PC-3 (cell line): ENCODE measurements around the gene UBE2H. TPM values are rescaled to one million over a fixed set of nuclear protein-coding genes. Genes with fewer than 3 reads are reported as not detected.
A peak's percentile ranks its signal among the peaks of the same experiment; 100 is the strongest.

Source experiments
- ATAC-seq: fragments of 200-7000 bp; cut with Tn5 transposase; 2 replicates; pipeline ENCODE4 v1.9.1; 2020; ENCODE audit warnings: mild to moderate bottlenecking, moderate library complexity
- BruUV-seq: library from RNA; stranded (reverse); fragments of 400-500 nt; replicated peaks from 2 replicates; lab custom pipeline; 2021; lab: Mats Ljungman, UMichigan
- CTCF ChIA-PET: fragments of 300-600 bp; sonication (Branson Sonifier 250); formaldehyde crosslinking; loops from one replicate; lab custom pipeline; 2022; ENCODE audit warnings: antibody characterized with exemption; lab: Charles Lee
- POLR2A ChIA-PET: fragments of 300-600 bp; sonication (Branson Sonifier 250); formaldehyde crosslinking; loops from one replicate; lab custom pipeline; 2022; ENCODE audit warnings: antibody characterized with exemption; ENCODE audit not compliant: unreplicated experiment; lab: Charles Lee
- DNase-seq: peaks from one replicate; pipeline ENCODE4 v3.0.0-alpha.2; 2015
- H2AFZ ChIP-seq: fragments of 300-600 bp; sonication (generic); 2 replicates; pipeline ENCODE4 v1.6.0; 2016; ENCODE audit warnings: antibody characterized with exemption, low read length
- H3F3A ChIP-seq: fragments of 300-600 bp; sonication (generic); one replicate; pipeline ENCODE4 v1.6.0; 2017; ENCODE audit warnings: antibody characterized with exemption, low read length, control low read depth, mild to moderate bottlenecking; ENCODE audit not compliant: unreplicated experiment
- H3K27ac ChIP-seq: fragments of 300-600 bp; sonication (generic); 2 replicates; pipeline ENCODE4 v1.5.1; 2016; ENCODE audit warnings: mild to moderate bottlenecking, low read length
- H3K27me3 ChIP-seq: fragments of 300-600 bp; sonication (generic); 2 replicates; pipeline ENCODE4 v1.6.1; 2016; ENCODE audit warnings: low read length, mixed read lengths
- H3K36me3 ChIP-seq: fragments of 300-600 bp; sonication (generic); 2 replicates; pipeline ENCODE4 v1.6.1; 2016; ENCODE audit warnings: low read depth, mixed run types, low read length, mixed read lengths
- H3K4me1 ChIP-seq: fragments of 300-600 bp; sonication (generic); 2 replicates; pipeline ENCODE4 v1.5.1; 2016; ENCODE audit warnings: low read length; ENCODE audit not compliant: insufficient read depth
- H3K4me2 ChIP-seq: fragments of 300-600 bp; sonication (generic); 2 replicates; pipeline ENCODE4 v1.6.0; 2016; ENCODE audit warnings: low read length
- H3K4me3 ChIP-seq: fragments of 300-600 bp; sonication (generic); 2 replicates; pipeline ENCODE4 v1.5.1; 2016; ENCODE audit warnings: mild to moderate bottlenecking, low read length, mixed read lengths
- H3K79me2 ChIP-seq: fragments of 300-600 bp; sonication (generic); 2 replicates; pipeline ENCODE4 v1.6.1; 2017; ENCODE audit warnings: low read length, mixed read lengths
- H3K9ac ChIP-seq: fragments of 300-600 bp; sonication (generic); 2 replicates; pipeline ENCODE4 v1.6.0; 2016; ENCODE audit warnings: mild to moderate bottlenecking, low read length
- H3K9me2 ChIP-seq: fragments of 300-600 bp; sonication (generic); replicated peaks from 2 replicates; pipeline ENCODE4 v1.6.1; 2016; ENCODE audit warnings: mixed run types, low read length, mixed read lengths
- H3K9me3 ChIP-seq: fragments of 300-600 bp; sonication (generic); 2 replicates; pipeline ENCODE4 v1.6.1; 2016; ENCODE audit warnings: low read length, mixed read lengths
- H4K20me1 ChIP-seq: fragments of 300-600 bp; sonication (generic); 2 replicates; pipeline ENCODE4 v1.6.1; 2016; ENCODE audit warnings: low read length, mixed read lengths
- CTCF ChIP-seq: fragments of 300-600 bp; sonication (generic); conservative IDR thresholded peaks from 2 replicates; pipeline ENCODE4 v1.5.1; 2017; ENCODE audit warnings: antibody characterized with exemption, low read depth, mild to moderate bottlenecking, low read length
- EZH2 ChIP-seq: fragments of 300-600 bp; sonication (generic); IDR thresholded peaks from one replicate; pipeline ENCODE4 v1.6.1; 2017; ENCODE audit warnings: antibody characterized with exemption, mild to moderate bottlenecking, low read length; ENCODE audit not compliant: unreplicated experiment
- EZH2phosphoT487 ChIP-seq: fragments of 300-600 bp; sonication (generic); IDR thresholded peaks from 2 replicates; pipeline ENCODE4 v1.6.1; 2018; ENCODE audit warnings: mild to moderate bottlenecking, antibody characterized with exemption, low read length, borderline replicate concordance
- intact Hi-C: fragments of 100-400 bp; cut with micrococcal nuclease; formaldehyde crosslinking; loops from 2 replicates; pipeline ENCODE4 v1.9.0; 2023
- total RNA-seq: library from RNA; depleted of rRNA; stranded (reverse); fragments of >200 nt; gene quantifications from 2 replicates; pipeline ENCODE4 v1.2.3, GENCODE V29; 2014

UBE2H gene
- total RNA-seq, 1 experiment from 2014 or later, result 62.5 TPM

DNA sequence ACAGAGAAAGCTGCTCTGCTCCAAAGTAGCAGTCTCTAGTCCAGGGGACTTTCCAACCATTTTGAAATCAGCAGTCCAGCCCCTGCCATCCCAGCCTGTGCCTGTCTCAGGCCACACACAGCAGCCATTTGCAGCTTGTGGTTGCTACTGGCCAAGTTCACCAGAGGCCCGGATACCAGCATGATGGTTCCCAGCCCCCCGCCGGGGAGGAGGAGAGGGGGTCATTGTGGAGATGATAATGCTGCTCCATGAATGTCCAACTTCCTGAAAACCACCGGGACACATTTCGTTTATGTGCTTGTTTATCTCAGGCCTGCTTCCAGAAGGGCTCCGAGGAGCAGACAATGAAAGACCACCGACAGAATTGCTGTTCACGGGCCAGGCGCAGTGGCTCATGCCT lies 160.0 kb downstream of the UBE2H start:
- no peaks in the 10 kb centered on the region for H3K27me3 ChIP-seq
- no peaks in the 10 kb centered on the region for H3K79me2 ChIP-seq
- no peak overlapping the region for H3K4me3 ChIP-seq
- no peaks in the 10 kb centered on the region for H3K9me2 ChIP-seq
- no peaks in the 10 kb centered on the region for H4K20me1 ChIP-seq
- no TSS peak for BruUV-seq
- ChIA-PET POLR2A (no interaction called here), CTCF (no interaction called here)
- no peaks in the 10 kb centered on the region for H3K9me3 ChIP-seq
- H2AFZ ChIP-seq, result no peak overlapping the region
- no peak overlapping the region for H3K27ac ChIP-seq
- no peak for DNase-seq
- no peak overlapping the region for H3K4me2 ChIP-seq
- no peak overlapping the region for H3K9ac ChIP-seq
- no peaks in the 10 kb centered on the region for H3K36me3 ChIP-seq
- ATAC-seq, result no peak
- H3K4me1 ChIP-seq, result peaks cover 16% of the 10 kb centered on the region; the same call in 1 of the 2 replicates
- TF ChIP-seq EZH2 (no peak), CTCF (no peak), EZH2phosphoT487 (no peak)
- H3F3A ChIP-seq, result no peaks in the 10 kb centered on the region
- intact Hi-C loops, result no loop called here

- Histone ChIP-seq H3K27me3 (no peaks in the 10 kb centered on the region), H3K79me2 (no peaks in the 10 kb centered on the region), H3K36me3 (no peaks in the 10 kb centered on the region), H2AFZ (no peak overlapping the region), H3K9me2 (no peaks in the 10 kb centered on the region), H3F3A (no peaks in the 10 kb centered on the region), H3K27ac (peak overlapping the region; percentile 43), H3K4me3 (no peak overlapping the region), H4K20me1 (no peaks in the 10 kb centered on the region), H3K4me1 (peaks cover 16% of the 10 kb centered on the region; the same call in 1 of the 2 replicates), H3K9me3 (no peaks in the 10 kb centered on the region), H3K4me2 (no peak overlapping the region), H3K9ac (no peak overlapping the region)
- intact Hi-C loops, result no loop called here
- ChIA-PET CTCF (interaction anchor here (0.7 kb wide), 2 partner anchors 159 to 364 kb away, joined by 3 to 4 read pairs; no protein-coding TSS in a partner anchor), POLR2A (interaction anchor here (0.7 kb wide), 1 partner anchor 179 kb away, joined by 4 read pairs; the partner anchor contains the start of gene NRF1)
- no peak for TF ChIP-seq EZH2phosphoT487
- TF ChIP-seq CTCF, result no peak
- no peak for TF ChIP-seq EZH2
- DNase-seq (peak; percentile 56), ATAC-seq (peak; percentile 85)
- no TSS peak for BruUV-seq
Measured at GRCh38 chr7:129790136-129790535, 162.6 kb downstream of the UBE2H start.

DNA sequence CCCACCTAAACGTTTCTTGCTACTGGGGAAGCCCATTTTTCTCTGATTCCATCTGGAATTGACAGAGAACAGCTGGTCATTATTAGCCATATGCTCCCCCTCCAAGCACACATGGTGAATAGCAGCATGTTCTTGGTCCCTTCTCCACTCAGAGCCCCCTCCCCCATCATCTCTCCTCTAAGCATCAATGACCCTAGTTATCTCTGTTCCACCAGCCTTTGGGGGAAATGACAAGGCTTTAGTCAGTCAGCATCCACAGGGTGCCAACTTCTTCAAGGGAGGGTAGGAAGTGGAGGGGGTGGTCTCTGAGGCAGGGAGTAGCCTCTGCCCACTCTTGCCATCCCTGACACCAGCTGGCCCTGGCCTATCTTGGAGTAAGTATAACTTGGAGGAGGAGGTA lies 163.1 kb downstream of the UBE2H start:
- ATAC-seq (no peak), DNase-seq (no peak)
- no peaks in the 10 kb centered on the region for H3K79me2 ChIP-seq
- intact Hi-C loops, result no loop called here
- TF ChIP-seq EZH2, result no peak
- TF ChIP-seq EZH2phosphoT487, result no peak
- no peak for TF ChIP-seq CTCF
- H2AFZ ChIP-seq, result no peak overlapping the region
- no peak overlapping the region for H3K9ac ChIP-seq
- H3K27ac ChIP-seq, result peak overlapping the region; percentile 43
- BruUV-seq, result no TSS peak
- H3F3A ChIP-seq, result no peaks in the 10 kb centered on the region
- ChIA-PET CTCF (interaction anchor here (0.7 kb wide), 1 partner anchor 160 kb away, joined by 3 read pairs; no protein-coding TSS in a partner anchor), POLR2A (no interaction called here)
- no peaks in the 10 kb centered on the region for H3K9me3 ChIP-seq
- H4K20me1 ChIP-seq, result no peaks in the 10 kb centered on the region
- no peak overlapping the region for H3K4me3 ChIP-seq
- H3K36me3 ChIP-seq, result no peaks in the 10 kb centered on the region
- H3K9me2 ChIP-seq, result no peaks in the 10 kb centered on the region
- no peak overlapping the region for H3K4me2 ChIP-seq
- no peaks in the 10 kb centered on the region for H3K27me3 ChIP-seq
- peaks cover 16% of the 10 kb centered on the region; the same call in 1 of the 2 replicates for H3K4me1 ChIP-seq
